OCI-LY1 (cell line): ENCODE data around the gene EXO1.
"Not testable (repeated sequence)": the region's sequence is repeated elsewhere in the genome, so short reads cannot be mapped to it uniquely, and the experiment has no call there.

Source experiments
- H2AFZ ChIP-seq: fragments of 200-600 bp; sonication (generic), shearing (Covaris generic); 2 replicates; pipeline ENCODE4 v1.6.0; 2014; ENCODE audit warnings: antibody characterized with exemption, mild to moderate bottlenecking, low read length
- H3F3A ChIP-seq: fragments of 200-600 bp; sonication (generic), shearing (Covaris generic); 2 replicates; pipeline ENCODE4 v1.6.0; 2014; ENCODE audit warnings: mild to moderate bottlenecking, antibody characterized with exemption, low read length, moderate library complexity; ENCODE audit not compliant: insufficient read depth
- H3K27ac ChIP-seq: fragments of 200-600 bp; sonication (generic); 2 replicates; pipeline ENCODE4 v1.5.1; 2014; ENCODE audit warnings: low read length, mixed run types, mild to moderate bottlenecking, low read depth; ENCODE audit not compliant: poor library complexity, severe bottlenecking
- H3K27me3 ChIP-seq: fragments of 200-600 bp; sonication (generic); 2 replicates; pipeline ENCODE4 v1.6.0; 2014; ENCODE audit warnings: antibody characterized with exemption, mild to moderate bottlenecking, low read length, moderate library complexity; ENCODE audit not compliant: insufficient read depth
- H3K36me3 ChIP-seq: fragments of 200-600 bp; sonication (generic); 2 replicates; pipeline ENCODE4 v1.6.1; 2014; ENCODE audit warnings: mild to moderate bottlenecking, antibody characterized with exemption, low read length, moderate library complexity, mixed read lengths; ENCODE audit not compliant: insufficient read depth
- H3K4me1 ChIP-seq: fragments of 200-600 bp; sonication (generic); 2 replicates; pipeline ENCODE4 v1.5.1; 2014; ENCODE audit warnings: mild to moderate bottlenecking, low read length, moderate library complexity; ENCODE audit not compliant: insufficient read depth, severe bottlenecking
- H3K4me2 ChIP-seq: fragments of 200-600 bp; sonication (generic), shearing (Covaris generic); 2 replicates; pipeline ENCODE4 v1.6.1; 2014; ENCODE audit warnings: low read length
- H3K4me3 ChIP-seq: fragments of 200-600 bp; sonication (generic); 2 replicates; pipeline ENCODE4 v1.5.1; 2014; ENCODE audit warnings: low read length, low read depth, mild to moderate bottlenecking, mixed read lengths; ENCODE audit not compliant: poor library complexity, severe bottlenecking
- H3K79me2 ChIP-seq: fragments of 200-600 bp; shearing (Covaris generic); 2 replicates; pipeline ENCODE4 v1.6.1; 2016; ENCODE audit warnings: mixed run types, low read length, mixed read lengths; ENCODE audit not compliant: insufficient read depth
- H3K9ac ChIP-seq: fragments of 200-600 bp; sonication (generic), shearing (Covaris generic); 2 replicates; pipeline ENCODE4 v1.6.1; 2014; ENCODE audit warnings: mild to moderate bottlenecking, low read length, mixed read lengths
- H3K9me2 ChIP-seq: fragments of 200-600 bp; sonication (generic), shearing (Covaris generic); 2 replicates; pipeline ENCODE4 v1.6.1; 2014; ENCODE audit warnings: low read depth, mild to moderate bottlenecking, low read length, mixed read lengths
- H3K9me3 ChIP-seq: fragments of 200-600 bp; shearing (Covaris generic); 2 replicates; pipeline ENCODE4 v1.6.1; 2014; ENCODE audit warnings: low read length, mixed read lengths
- H4K20me1 ChIP-seq: fragments of 200-600 bp; sonication (generic), shearing (Covaris generic); 2 replicates; pipeline ENCODE4 v1.6.0; 2016; ENCODE audit warnings: mild to moderate bottlenecking, low read length; ENCODE audit not compliant: insufficient read depth
- EZH2 ChIP-seq: fragments of 200-600 bp; sonication (generic), shearing (Covaris generic); IDR thresholded peaks from 2 replicates; pipeline ENCODE4 v1.8.0; 2017; ENCODE audit warnings: borderline replicate concordance, mixed run types, mild to moderate bottlenecking, antibody characterized with exemption, low read length, moderate library complexity, mixed read lengths
- TF ChIP-seq, protein P1 (sequence below): fragments of 200-600 bp; sonication (generic), shearing (Covaris generic); IDR thresholded peaks from 2 replicates; pipeline ENCODE4 v1.5.1; 2017; ENCODE audit warnings: mild to moderate bottlenecking, antibody characterized with exemption, low read length, moderate library complexity, mixed read lengths

The EXO1 gene

GRCh38 chr1:241847540-241847795 is 536 bp upstream of the EXO1 start:
- peak overlapping the region; percentile 90 for H2AFZ ChIP-seq
- H3K4me2 ChIP-seq, result peak overlapping the region; percentile 97
- no peaks in the 10 kb centered on the region for H3F3A ChIP-seq
- H3K9me2 ChIP-seq, result no peaks in the 10 kb centered on the region
- H3K9ac ChIP-seq, result peak overlapping the region; percentile 97
- TF ChIP-seq, protein P1, sequence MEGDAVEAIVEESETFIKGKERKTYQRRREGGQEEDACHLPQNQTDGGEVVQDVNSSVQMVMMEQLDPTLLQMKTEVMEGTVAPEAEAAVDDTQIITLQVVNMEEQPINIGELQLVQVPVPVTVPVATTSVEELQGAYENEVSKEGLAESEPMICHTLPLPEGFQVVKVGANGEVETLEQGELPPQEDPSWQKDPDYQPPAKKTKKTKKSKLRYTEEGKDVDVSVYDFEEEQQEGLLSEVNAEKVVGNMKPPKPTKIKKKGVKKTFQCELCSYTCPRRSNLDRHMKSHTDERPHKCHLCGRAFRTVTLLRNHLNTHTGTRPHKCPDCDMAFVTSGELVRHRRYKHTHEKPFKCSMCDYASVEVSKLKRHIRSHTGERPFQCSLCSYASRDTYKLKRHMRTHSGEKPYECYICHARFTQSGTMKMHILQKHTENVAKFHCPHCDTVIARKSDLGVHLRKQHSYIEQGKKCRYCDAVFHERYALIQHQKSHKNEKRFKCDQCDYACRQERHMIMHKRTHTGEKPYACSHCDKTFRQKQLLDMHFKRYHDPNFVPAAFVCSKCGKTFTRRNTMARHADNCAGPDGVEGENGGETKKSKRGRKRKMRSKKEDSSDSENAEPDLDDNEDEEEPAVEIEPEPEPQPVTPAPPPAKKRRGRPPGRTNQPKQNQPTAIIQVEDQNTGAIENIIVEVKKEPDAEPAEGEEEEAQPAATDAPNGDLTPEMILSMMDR, result no peak
- no peak for TF ChIP-seq EZH2
- peaks cover 28% of the 10 kb centered on the region for H3K4me1 ChIP-seq
- peaks cover 11% of the 10 kb centered on the region; the same call in 1 of the 2 replicates for H3K79me2 ChIP-seq
- no peaks in the 10 kb centered on the region for H3K9me3 ChIP-seq
- H3K36me3 ChIP-seq, result peaks cover 29% of the 10 kb centered on the region
- peak overlapping the region; percentile 99 for H3K4me3 ChIP-seq
- peak overlapping the region; percentile 98 for H3K27ac ChIP-seq
- no peaks in the 10 kb centered on the region for H3K27me3 ChIP-seq
- no peaks in the 10 kb centered on the region for H4K20me1 ChIP-seq

- Histone ChIP-seq H3K36me3 (peaks cover 41% of the 10 kb centered on the region), H3K79me2 (peaks cover 11% of the 10 kb centered on the region; the same call in 1 of the 2 replicates)
Measured at GRCh38 chr1:241848686-241849344, 811 bp downstream of the EXO1 start.

GRCh38 chr1:241849345-241849695 is 1.3 kb downstream of the EXO1 start:
- peak overlapping the region; percentile 97 for H3K9ac ChIP-seq
- peak overlapping the region; percentile 99 for H3K4me3 ChIP-seq
- H3F3A ChIP-seq, result no peaks in the 10 kb centered on the region
- H2AFZ ChIP-seq, result no peak overlapping the region
- H3K27me3 ChIP-seq, result no peaks in the 10 kb centered on the region
- H3K36me3 ChIP-seq, result peaks cover 46% of the 10 kb centered on the region
- TF ChIP-seq, protein P1, result peak; percentile 28; the same call in 1 of the 2 replicates
- no peak for TF ChIP-seq EZH2
- H3K4me1 ChIP-seq, result peaks cover 28% of the 10 kb centered on the region
- H3K27ac ChIP-seq, result peak overlapping the region; percentile 98
- H3K79me2 ChIP-seq, result peaks cover 11% of the 10 kb centered on the region; the same call in 1 of the 2 replicates
- H3K9me2 ChIP-seq, result no peaks in the 10 kb centered on the region
- H4K20me1 ChIP-seq, result no peaks in the 10 kb centered on the region
- H3K9me3 ChIP-seq, result no peaks in the 10 kb centered on the region
- peak overlapping the region; percentile 97 for H3K4me2 ChIP-seq

More at GRCh38 chr1:241848686-241849344, 811 bp downstream of the EXO1 start:
- Histone ChIP-seq H2AFZ (peak overlapping the region; percentile 23; the same call in 1 of the 2 replicates), H3K9me2 (no peaks in the 10 kb centered on the region), H3K4me2 (peak overlapping the region; percentile 97), H3K9ac (peak overlapping the region; percentile 97), H3F3A (no peaks in the 10 kb centered on the region), H3K27ac (peak overlapping the region; percentile 98), H3K27me3 (no peaks in the 10 kb centered on the region), H3K4me1 (peaks cover 28% of the 10 kb centered on the region), H3K4me3 (peak overlapping the region; percentile 99), H4K20me1 (no peaks in the 10 kb centered on the region), H3K9me3 (no peaks in the 10 kb centered on the region)
- TF ChIP-seq, protein P1, result no peak
- TF ChIP-seq EZH2, result no peak

GRCh38 chr1:241855545-241856140 is 7.6 kb downstream of the EXO1 start:
- H3K79me2 ChIP-seq, H3K4me2 ChIP-seq, H2AFZ ChIP-seq, H3K27ac ChIP-seq, H3K27me3 ChIP-seq, H3K9me2 ChIP-seq, H4K20me1 ChIP-seq, H3K9ac ChIP-seq, H3K9me3 ChIP-seq, H3K4me3 ChIP-seq, H3K4me1 ChIP-seq, H3F3A ChIP-seq: not testable (repeated sequence)
- peaks cover 85% of the 10 kb centered on the region for H3K36me3 ChIP-seq
